Measurements from ENCODE around the gene MMP20. TPM values are rescaled to one million over a fixed set of nuclear protein-coding genes. Genes with fewer than 3 reads are reported as not detected.

MMP20 gene
- total RNA-seq, 1 donor from 2014 or later, result not detected

- no peaks in the 10 kb centered on the region for H3K9me3 Mint-ChIP-seq (ENCODE audit: unreplicated experiment)
- DNase-seq (ENCODE audit: low spot score), result no peak
- no peak overlapping the region for H3K4me3 Mint-ChIP-seq (ENCODE audit: unreplicated experiment)
- H3K4me1 Mint-ChIP-seq (ENCODE audit: unreplicated experiment), result peaks cover 2% of the 10 kb centered on the region
- no peaks in the 10 kb centered on the region for H3K36me3 Mint-ChIP-seq (ENCODE audit: low read depth, unreplicated experiment)
- H3K27ac Mint-ChIP-seq (ENCODE audit: unreplicated experiment), result no peak overlapping the region
- no peaks in the 10 kb centered on the region for H3K27me3 Mint-ChIP-seq (ENCODE audit: unreplicated experiment)
- TF ChIP-seq CTCF (IDR thresholded peaks at IDR 0.05; ENCODE audit: unreplicated experiment), result no peak
Measured at GRCh38 chr11:102527684-102528083, 97.4 kb downstream of the MMP20 start.

- peaks cover 2% of the 10 kb centered on the region for H3K4me1 Mint-ChIP-seq (ENCODE audit: unreplicated experiment)
- no peak overlapping the region for H3K27ac Mint-ChIP-seq (ENCODE audit: unreplicated experiment)
Measured at GRCh38 chr11:102527041-102527440, 98.1 kb downstream of the MMP20 start.

More at GRCh38 chr11:102527041-102527440, 98.1 kb downstream of the MMP20 start:
- no peaks in the 10 kb centered on the region for H3K27me3 Mint-ChIP-seq (ENCODE audit: unreplicated experiment)
- no peak for DNase-seq (ENCODE audit: low spot score)
- no peak for TF ChIP-seq CTCF (IDR thresholded peaks at IDR 0.05; ENCODE audit: unreplicated experiment)
- no peaks in the 10 kb centered on the region for H3K9me3 Mint-ChIP-seq (ENCODE audit: unreplicated experiment)
- no peak overlapping the region for H3K4me3 Mint-ChIP-seq (ENCODE audit: unreplicated experiment)
- H3K36me3 Mint-ChIP-seq (ENCODE audit: low read depth, unreplicated experiment), result no peaks in the 10 kb centered on the region

Other genes with a start within 250 kb of the MMP20 start
- gene TMEM123, start 172.6 kb downstream of the MMP20 start, total RNA-seq (ENCODE audit: unreplicated experiment), result 142 TPM
- not detected for gene MMP7, start 94.6 kb downstream of the MMP20 start, total RNA-seq (ENCODE audit: unreplicated experiment)
- gene MMP27, start 80.4 kb upstream of the MMP20 start, total RNA-seq (ENCODE audit: unreplicated experiment), result not detected
- gene MMP8, start 99.6 kb upstream of the MMP20 start, total RNA-seq (ENCODE audit: unreplicated experiment), result not detected
- gene MMP10, start 155.3 kb upstream of the MMP20 start, total RNA-seq (ENCODE audit: unreplicated experiment), result not detected
- gene MMP1, start 172.8 kb upstream of the MMP20 start, total RNA-seq (ENCODE audit: unreplicated experiment), result not detected
- gene MMP3, start 218.3 kb upstream of the MMP20 start, total RNA-seq (ENCODE audit: unreplicated experiment), result not detected
- gene MMP12, start 249.7 kb upstream of the MMP20 start, total RNA-seq (ENCODE audit: unreplicated experiment), result not detected

All from endothelial cell (in vitro differentiated cells).